ENCODE measurements around the gene BICC1. TPM values are rescaled to one million over a fixed set of nuclear protein-coding genes. Genes with fewer than 3 reads are reported as not detected.

The BICC1 gene
- total and polyA plus RNA-seq, 2 donors (not counting 1 experiment from before 2014, with no cell fraction given), result 22.6 to 64.7 TPM

- H3K9ac ChIP-seq (ENCODE audit: insufficient read depth, low read length), result no peak overlapping the region
- H3K4me1 ChIP-seq (ENCODE audit: control insufficient read depth, extremely low read depth, insufficient read depth, low read length), result peaks cover 24% of the 10 kb centered on the region
- peaks cover 25% of the 10 kb centered on the region for H3K79me2 ChIP-seq (ENCODE audit: control insufficient read depth, insufficient read depth, low read length)
- no peak for DNase-seq (ENCODE audit: low read depth in 2 of 2)
- H3K27ac ChIP-seq (ENCODE audit: insufficient read depth, low read length), result no peak overlapping the region
- no peak overlapping the region for H3K4me2 ChIP-seq (ENCODE audit: extremely low read depth, insufficient read depth, low read length)
- no peaks in the 10 kb centered on the region for H3K9me3 ChIP-seq (ENCODE audit: control insufficient read depth, insufficient read depth, low read depth, low read length)
- TF ChIP-seq EZH2 (IDR thresholded peaks at IDR 0.05; ENCODE audit: low read length, missing control alignments), result no peak
- no peak for TF ChIP-seq CTCF (conservative IDR thresholded peaks at IDR 0.05 in 1 of 2, IDR thresholded peaks at IDR 0.05 in 1 of 2; ENCODE audit: low read depth in 1 of 2, low read length in 2 of 2)
- no peak overlapping the region for H2AFZ ChIP-seq (ENCODE audit: low read length)
- H3K27me3 ChIP-seq (ENCODE audit: control insufficient read depth, insufficient read depth, low read length), result no peaks in the 10 kb centered on the region
- no peak overlapping the region for H3K4me3 ChIP-seq (replicated peaks in 1 of 4; ENCODE audit: control extremely low read depth in 1 of 4, insufficient read depth in 1 of 4, low read depth in 3 of 4, low read length in 4 of 4)
- H3K36me3 ChIP-seq (ENCODE audit: control insufficient read depth, insufficient read depth, low read length), result no peaks in the 10 kb centered on the region
- H4K20me1 ChIP-seq (ENCODE audit: control insufficient read depth, extremely low read depth, insufficient read depth, low read length), result no peaks in the 10 kb centered on the region
These were observed 66.5 kb downstream of the BICC1 start for GRCh38 chr10:58579011-58579655.

GRCh38 chr10:58582045-58582444, 69.4 kb downstream of the BICC1 start:
- H3K79me2 ChIP-seq (ENCODE audit: control insufficient read depth, insufficient read depth, low read length), result peaks cover 21% of the 10 kb centered on the region
- H3K27me3 ChIP-seq (ENCODE audit: control insufficient read depth, insufficient read depth, low read length), result no peaks in the 10 kb centered on the region
- peaks cover 21% of the 10 kb centered on the region for H3K4me1 ChIP-seq (ENCODE audit: control insufficient read depth, extremely low read depth, insufficient read depth, low read length)
- H4K20me1 ChIP-seq (ENCODE audit: control insufficient read depth, extremely low read depth, insufficient read depth, low read length), result no peaks in the 10 kb centered on the region
- no peak overlapping the region for H2AFZ ChIP-seq (ENCODE audit: low read length)
- DNase-seq (ENCODE audit: low read depth in 2 of 2), result peak in 1 of 2 donors; percentile 30
- H3K9me3 ChIP-seq (ENCODE audit: control insufficient read depth, insufficient read depth, low read depth, low read length), result no peaks in the 10 kb centered on the region
- TF ChIP-seq EZH2 (IDR thresholded peaks at IDR 0.05; ENCODE audit: low read length, missing control alignments) (no peak), CTCF (conservative IDR thresholded peaks at IDR 0.05 in 1 of 2, IDR thresholded peaks at IDR 0.05 in 1 of 2; ENCODE audit: low read depth in 1 of 2, low read length in 2 of 2) (no peak)
- H3K27ac ChIP-seq (ENCODE audit: insufficient read depth, low read length), result no peak overlapping the region
- H3K4me3 ChIP-seq (replicated peaks in 1 of 4; ENCODE audit: control extremely low read depth in 1 of 4, insufficient read depth in 1 of 4, low read depth in 3 of 4, low read length in 4 of 4), result no peak overlapping the region
- peak overlapping the region; percentile 32 for H3K4me2 ChIP-seq (ENCODE audit: extremely low read depth, insufficient read depth, low read length)
- no peaks in the 10 kb centered on the region for H3K36me3 ChIP-seq (ENCODE audit: control insufficient read depth, insufficient read depth, low read length)
- H3K9ac ChIP-seq (ENCODE audit: insufficient read depth, low read length), result no peak overlapping the region

- Histone ChIP-seq H3K27ac (ENCODE audit: insufficient read depth, low read length) (no peak overlapping the region), H3K79me2 (ENCODE audit: control insufficient read depth, insufficient read depth, low read length) (peaks cover 15% of the 10 kb centered on the region), H2AFZ (ENCODE audit: low read length) (no peak overlapping the region), H3K4me3 (replicated peaks in 1 of 4; ENCODE audit: control extremely low read depth in 1 of 4, insufficient read depth in 1 of 4, low read depth in 3 of 4, low read length in 4 of 4) (no peak overlapping the region), H3K9ac (ENCODE audit: insufficient read depth, low read length) (no peak overlapping the region), H3K27me3 (ENCODE audit: control insufficient read depth, insufficient read depth, low read length) (no peaks in the 10 kb centered on the region), H3K9me3 (ENCODE audit: control insufficient read depth, insufficient read depth, low read depth, low read length) (no peaks in the 10 kb centered on the region), H4K20me1 (ENCODE audit: control insufficient read depth, extremely low read depth, insufficient read depth, low read length) (no peaks in the 10 kb centered on the region), H3K36me3 (ENCODE audit: control insufficient read depth, insufficient read depth, low read length) (no peaks in the 10 kb centered on the region), H3K4me2 (ENCODE audit: extremely low read depth, insufficient read depth, low read length) (no peak overlapping the region), H3K4me1 (ENCODE audit: control insufficient read depth, extremely low read depth, insufficient read depth, low read length) (peaks cover 7% of the 10 kb centered on the region)
- no peak for TF ChIP-seq EZH2 (IDR thresholded peaks at IDR 0.05; ENCODE audit: low read length, missing control alignments)
- TF ChIP-seq CTCF (conservative IDR thresholded peaks at IDR 0.05 in 1 of 2, IDR thresholded peaks at IDR 0.05 in 1 of 2; ENCODE audit: low read depth in 1 of 2, low read length in 2 of 2), result no peak
- no peak for DNase-seq (ENCODE audit: low read depth in 2 of 2)
These were observed 72.8 kb downstream of the BICC1 start for GRCh38 chr10:58585435-58585834.
